ENCODE data around the gene RASL10A.

Gene RASL10A

DNA sequence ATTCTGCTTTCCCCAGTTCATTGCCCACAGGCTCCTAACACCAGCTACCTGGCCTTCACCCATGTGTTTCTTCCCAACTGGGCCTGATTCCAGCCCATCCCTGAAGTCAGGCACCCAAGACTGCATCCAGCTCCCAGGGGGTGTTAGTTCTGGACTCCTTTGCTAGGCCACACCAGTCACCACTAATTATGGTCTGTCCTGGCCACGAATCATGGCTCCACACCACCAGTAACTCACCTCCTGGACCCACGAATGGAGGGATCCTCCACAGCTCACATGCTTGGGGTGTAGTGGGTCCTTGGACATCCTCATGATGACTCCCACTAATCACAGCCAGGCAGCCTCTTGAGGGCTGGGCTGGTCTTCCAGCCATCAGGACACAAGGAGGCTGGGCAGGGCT is 3.6 kb upstream of the RASL10A start:
- no peak overlapping the region for H3K4me3 ChIP-seq (ENCODE audit: low read depth, low read length)
- no peaks in the 10 kb centered on the region for H3K79me2 ChIP-seq
- no peaks in the 10 kb centered on the region for H3K4me1 ChIP-seq
- H3K27me3 ChIP-seq (ENCODE audit: control insufficient read depth, insufficient read depth, low read length): peaks cover 6% of the 10 kb centered on the region
- no peak overlapping the region for H3K9ac ChIP-seq
- no peaks in the 10 kb centered on the region for H3K9me3 ChIP-seq (ENCODE audit: control insufficient read depth, low read length)
- TF ChIP-seq, protein P1, sequence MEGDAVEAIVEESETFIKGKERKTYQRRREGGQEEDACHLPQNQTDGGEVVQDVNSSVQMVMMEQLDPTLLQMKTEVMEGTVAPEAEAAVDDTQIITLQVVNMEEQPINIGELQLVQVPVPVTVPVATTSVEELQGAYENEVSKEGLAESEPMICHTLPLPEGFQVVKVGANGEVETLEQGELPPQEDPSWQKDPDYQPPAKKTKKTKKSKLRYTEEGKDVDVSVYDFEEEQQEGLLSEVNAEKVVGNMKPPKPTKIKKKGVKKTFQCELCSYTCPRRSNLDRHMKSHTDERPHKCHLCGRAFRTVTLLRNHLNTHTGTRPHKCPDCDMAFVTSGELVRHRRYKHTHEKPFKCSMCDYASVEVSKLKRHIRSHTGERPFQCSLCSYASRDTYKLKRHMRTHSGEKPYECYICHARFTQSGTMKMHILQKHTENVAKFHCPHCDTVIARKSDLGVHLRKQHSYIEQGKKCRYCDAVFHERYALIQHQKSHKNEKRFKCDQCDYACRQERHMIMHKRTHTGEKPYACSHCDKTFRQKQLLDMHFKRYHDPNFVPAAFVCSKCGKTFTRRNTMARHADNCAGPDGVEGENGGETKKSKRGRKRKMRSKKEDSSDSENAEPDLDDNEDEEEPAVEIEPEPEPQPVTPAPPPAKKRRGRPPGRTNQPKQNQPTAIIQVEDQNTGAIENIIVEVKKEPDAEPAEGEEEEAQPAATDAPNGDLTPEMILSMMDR (IDR thresholded peaks at IDR 0.05): no peak
- H2AFZ ChIP-seq: no peak overlapping the region
- H3K36me3 ChIP-seq (ENCODE audit: control insufficient read depth, insufficient read depth, low read length): no peaks in the 10 kb centered on the region
- no peak overlapping the region for H3K27ac ChIP-seq
- H3K4me2 ChIP-seq (ENCODE audit: low read length): no peak overlapping the region

DNA sequence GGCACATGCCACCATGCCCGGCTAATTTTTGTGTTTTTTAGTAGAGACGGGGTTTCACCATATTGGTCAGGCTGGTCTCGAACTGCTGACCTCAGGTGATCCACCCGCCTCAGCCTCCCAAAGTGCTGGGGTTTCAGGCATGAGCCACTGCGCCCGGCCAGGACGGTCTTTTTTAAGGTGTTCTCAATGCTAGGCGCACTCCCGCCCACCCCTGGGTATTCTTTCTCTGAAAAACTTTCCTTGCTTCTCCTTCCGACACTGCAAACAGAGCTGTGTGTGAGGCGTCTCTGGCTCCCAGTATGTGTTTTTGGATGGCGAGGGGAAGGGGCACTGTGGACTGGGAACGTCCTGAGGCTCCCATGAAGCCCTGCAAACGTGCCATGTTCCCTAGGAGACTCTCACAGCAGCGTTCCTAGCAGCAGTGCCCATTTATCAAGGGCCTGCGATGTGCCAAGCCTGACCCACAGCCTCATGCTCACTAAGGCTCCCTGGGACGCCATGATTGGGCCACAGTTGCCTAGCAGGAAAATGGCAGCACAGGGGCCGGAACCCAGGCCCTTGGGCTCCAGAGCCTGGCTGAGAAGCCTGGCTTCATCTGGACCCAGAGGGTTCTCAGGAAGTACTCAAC is 2.4 kb upstream of the RASL10A start:
- Histone ChIP-seq H3K79me2 (no peaks in the 10 kb centered on the region), H2AFZ (no peak overlapping the region), H3K4me2 (ENCODE audit: low read length) (no peak overlapping the region), H3K9ac (no peak overlapping the region), H3K9me3 (ENCODE audit: control insufficient read depth, low read length) (no peaks in the 10 kb centered on the region), H3K27ac (no peak overlapping the region), H3K36me3 (ENCODE audit: control insufficient read depth, insufficient read depth, low read length) (no peaks in the 10 kb centered on the region), H3K4me3 (ENCODE audit: low read depth, low read length) (no peak overlapping the region), H3K4me1 (no peaks in the 10 kb centered on the region), H3K27me3 (ENCODE audit: control insufficient read depth, insufficient read depth, low read length) (peaks cover 12% of the 10 kb centered on the region)
- TF ChIP-seq, protein P1 (IDR thresholded peaks at IDR 0.05): no peak

DNA sequence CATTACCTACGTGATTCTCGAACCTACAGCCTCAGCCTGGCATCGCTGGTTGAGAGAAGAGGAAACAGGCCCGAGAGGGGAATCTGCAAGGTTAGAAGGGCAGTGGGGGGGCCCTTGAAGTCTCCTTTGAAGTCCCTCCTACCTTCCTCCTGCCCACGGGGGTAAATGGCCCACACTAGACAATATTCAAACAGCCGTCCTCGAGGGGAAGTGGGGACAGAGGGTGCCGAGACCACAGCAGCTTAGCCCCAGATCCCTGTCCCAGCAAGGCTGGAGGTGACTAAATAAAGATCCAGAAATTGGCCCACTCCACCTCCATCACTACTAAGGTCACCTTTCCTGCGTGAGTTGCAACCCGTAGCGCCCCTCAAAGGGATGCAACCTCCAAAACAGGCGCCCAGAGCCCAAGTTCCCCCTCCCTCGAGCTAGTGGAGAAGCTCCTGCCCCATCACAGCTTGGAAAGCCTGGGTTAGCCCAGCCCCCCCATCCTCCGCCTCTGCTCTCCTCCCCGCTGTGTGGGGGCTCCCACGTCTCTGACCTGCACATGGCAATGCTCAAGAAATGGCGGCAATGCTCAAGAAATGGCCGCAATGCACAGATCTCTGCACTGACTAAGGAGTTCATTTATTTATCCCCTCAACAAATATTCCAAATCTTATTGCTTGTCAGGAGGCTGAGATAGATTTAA is 788 bp upstream of the RASL10A start:
- Histone ChIP-seq H3K36me3 (ENCODE audit: control insufficient read depth, insufficient read depth, low read length) (no peaks in the 10 kb centered on the region), H3K4me1 (no peaks in the 10 kb centered on the region), H2AFZ (no peak overlapping the region), H3K4me2 (ENCODE audit: low read length) (no peak overlapping the region), H3K27me3 (ENCODE audit: control insufficient read depth, insufficient read depth, low read length) (peaks cover 12% of the 10 kb centered on the region), H3K79me2 (no peaks in the 10 kb centered on the region), H3K9ac (no peak overlapping the region), H3K4me3 (ENCODE audit: low read depth, low read length) (no peak overlapping the region), H3K9me3 (ENCODE audit: control insufficient read depth, low read length) (no peaks in the 10 kb centered on the region), H3K27ac (no peak overlapping the region)
- TF ChIP-seq, protein P1 (IDR thresholded peaks at IDR 0.05): no peak

DNA sequence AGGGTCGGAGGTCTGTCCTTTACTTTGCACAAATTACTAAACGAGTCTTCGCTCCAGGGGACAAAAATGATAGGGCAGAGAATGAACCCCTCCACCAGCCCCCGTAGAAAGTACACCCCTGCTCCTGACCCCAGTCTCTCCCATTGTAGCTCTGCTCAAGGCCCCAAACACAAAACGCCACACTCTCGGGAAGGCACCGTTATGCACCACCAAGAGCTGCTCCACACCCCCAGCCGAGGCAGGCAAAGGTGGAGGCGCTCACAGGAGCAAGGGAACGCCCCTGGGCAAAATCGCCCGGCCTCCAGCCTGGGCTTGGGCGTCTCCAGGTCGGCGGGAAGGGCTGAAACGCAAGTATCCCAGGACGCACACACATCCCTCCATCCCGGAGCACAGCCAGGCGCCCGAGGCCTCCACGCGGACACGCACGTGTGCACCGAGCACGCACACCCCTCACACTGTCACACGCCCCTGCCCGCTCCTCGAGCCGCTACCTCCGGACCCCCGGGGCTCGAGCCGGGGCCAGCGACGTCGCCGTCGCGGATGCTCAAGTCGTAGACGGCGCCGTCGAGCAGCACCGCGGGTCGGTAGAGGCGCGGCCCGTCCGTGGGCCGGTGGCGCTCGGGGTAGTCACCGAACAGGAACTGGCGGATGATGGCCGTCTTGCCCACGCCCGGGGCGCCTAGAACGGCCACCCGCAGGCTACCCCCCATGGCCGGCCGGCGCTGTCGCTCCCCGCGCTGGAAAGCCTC is 786 bp downstream of the RASL10A start:
- no peaks in the 10 kb centered on the region for H3K79me2 ChIP-seq
- H3K4me2 ChIP-seq (ENCODE audit: low read length): peak overlapping the region; percentile 47
- H3K9me3 ChIP-seq (ENCODE audit: control insufficient read depth, low read length): no peaks in the 10 kb centered on the region
- no peak overlapping the region for H3K9ac ChIP-seq
- no peak overlapping the region for H3K27ac ChIP-seq
- H3K4me1 ChIP-seq: no peaks in the 10 kb centered on the region
- TF ChIP-seq, protein P1 (IDR thresholded peaks at IDR 0.05): no peak
- H3K4me3 ChIP-seq (ENCODE audit: low read depth, low read length): no peak overlapping the region
- no peak overlapping the region for H2AFZ ChIP-seq
- H3K27me3 ChIP-seq (ENCODE audit: control insufficient read depth, insufficient read depth, low read length): peaks cover 12% of the 10 kb centered on the region
- H3K36me3 ChIP-seq (ENCODE audit: control insufficient read depth, insufficient read depth, low read length): no peaks in the 10 kb centered on the region

Data from parathyroid adenoma (tissue), 2 donors.